HT1080 (cell line): Measurements from ENCODE around the gene FOXK1. TPM values are rescaled to one million over a fixed set of nuclear protein-coding genes. Genes with fewer than 3 reads are reported as not detected.
"Not testable (repeated sequence)": the region's sequence is repeated elsewhere in the genome, so short reads cannot be mapped to it uniquely, and the experiment has no call there.

Experiments
- DNase-seq: peaks from one replicate; pipeline ENCODE4 v3.0.0-alpha.2; 2015; ENCODE audit warnings: low read depth
- polyA plus RNA-seq, 2 experiments: library from polyadenylated mRNA; depleted of rRNA; stranded (reverse); fragments of >200 nt; gene quantifications; 2 replicates each; pipeline ENCODE4 v1.2.3, GENCODE V29; 2015
- total RNA-seq: library from RNA; depleted of rRNA; stranded (reverse); fragments of >200 nt; shearing (Covaris generic); gene quantifications from 2 replicates; pipeline ENCODE4 v1.2.3, GENCODE V29; 2014; rRNA removed

The FOXK1 gene
- 14.3 and 17.9 TPM in 2 replicates for total RNA-seq
- polyA plus RNA-seq (2015; cell fraction: cytosol; rRNA removed): 9.9 and 12.2 TPM in 2 replicates
- polyA plus RNA-seq (2015; cell fraction: nucleus; rRNA removed): 24.6 and 25.3 TPM in 2 replicates

DNA sequence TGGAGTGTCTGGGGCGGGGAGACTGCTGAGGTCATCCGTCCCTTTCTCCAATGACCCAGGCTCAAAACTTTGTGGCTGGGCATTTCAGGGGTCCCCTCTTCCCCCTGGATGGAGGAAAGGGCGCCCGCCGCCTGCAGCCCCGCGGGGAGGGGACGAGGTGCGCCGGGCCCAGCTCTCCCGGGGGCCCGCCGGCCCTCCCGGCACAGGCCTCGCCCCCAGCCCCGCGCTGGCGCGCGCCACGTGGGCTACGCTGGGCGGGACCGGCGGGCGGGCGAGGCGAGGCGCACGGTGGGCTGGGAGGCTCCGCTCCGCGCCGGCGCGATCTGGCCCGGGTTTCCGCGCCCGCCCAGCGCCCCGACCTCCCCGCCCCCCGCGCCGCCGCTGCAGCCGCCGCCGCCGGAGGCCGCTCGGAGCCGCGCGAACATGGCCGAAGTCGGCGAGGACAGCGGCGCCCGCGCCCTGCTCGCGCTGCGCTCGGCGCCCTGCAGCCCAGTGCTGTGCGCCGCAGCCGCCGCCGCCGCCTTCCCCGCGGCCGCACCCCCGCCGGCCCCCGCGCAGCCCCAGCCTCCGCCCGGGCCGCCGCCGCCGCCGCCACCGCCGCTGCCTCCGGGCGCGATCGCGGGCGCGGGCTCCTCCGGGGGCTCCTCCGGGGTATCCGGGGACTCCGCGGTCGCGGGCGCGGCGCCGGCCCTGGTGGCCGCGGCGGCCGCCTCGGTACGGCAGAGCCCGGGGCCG, at the start of gene FOXK1:
Gene FOXK1, plus strand, starts transcription at position 410 of the 735 bp plus-strand sequence. Its CDS starts 14 bp downstream, at position 424.
- no peak for DNase-seq

DNA sequence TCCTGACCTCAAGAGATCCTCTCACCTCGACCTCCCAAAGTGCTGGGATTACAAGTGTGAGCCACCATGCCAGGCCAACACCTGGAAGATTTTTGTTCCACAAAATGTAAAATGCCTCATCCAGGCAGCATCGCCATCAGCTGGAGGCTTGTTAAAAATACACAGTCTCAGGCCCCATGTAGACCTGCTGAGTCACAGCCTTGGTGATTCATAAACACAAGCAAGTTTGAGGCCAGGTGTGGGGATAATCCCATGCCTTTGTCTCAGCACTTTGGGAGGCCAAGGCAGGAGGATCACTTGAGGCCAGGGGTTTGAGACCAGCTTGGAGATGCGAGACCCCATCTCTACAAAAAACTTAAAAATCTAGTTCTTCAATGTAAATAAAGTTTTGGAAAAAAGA, 49.1 kb upstream of the FOXK1 start:
- peak; percentile 72 for DNase-seq

DNA sequence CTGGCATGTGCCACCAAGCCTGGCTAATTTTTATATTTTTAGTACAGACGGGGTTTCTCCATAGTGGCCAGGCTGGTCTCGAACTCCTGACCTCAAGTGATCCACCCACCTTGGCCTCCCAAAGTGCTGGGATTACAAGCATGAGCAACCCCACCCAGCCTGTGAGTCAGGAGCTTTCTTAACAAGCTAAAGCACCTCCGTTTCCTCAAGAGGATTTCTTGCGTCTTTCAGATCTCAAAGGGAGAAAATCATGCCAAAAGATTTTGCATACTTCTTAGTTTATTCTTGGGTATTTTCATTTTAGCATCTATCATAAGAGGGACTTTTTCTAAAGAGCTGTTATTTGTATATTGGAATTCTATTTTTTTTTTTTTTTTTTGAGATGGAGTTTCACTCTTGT, 47.9 kb upstream of the FOXK1 start:
- DNase-seq: no peak

DNA sequence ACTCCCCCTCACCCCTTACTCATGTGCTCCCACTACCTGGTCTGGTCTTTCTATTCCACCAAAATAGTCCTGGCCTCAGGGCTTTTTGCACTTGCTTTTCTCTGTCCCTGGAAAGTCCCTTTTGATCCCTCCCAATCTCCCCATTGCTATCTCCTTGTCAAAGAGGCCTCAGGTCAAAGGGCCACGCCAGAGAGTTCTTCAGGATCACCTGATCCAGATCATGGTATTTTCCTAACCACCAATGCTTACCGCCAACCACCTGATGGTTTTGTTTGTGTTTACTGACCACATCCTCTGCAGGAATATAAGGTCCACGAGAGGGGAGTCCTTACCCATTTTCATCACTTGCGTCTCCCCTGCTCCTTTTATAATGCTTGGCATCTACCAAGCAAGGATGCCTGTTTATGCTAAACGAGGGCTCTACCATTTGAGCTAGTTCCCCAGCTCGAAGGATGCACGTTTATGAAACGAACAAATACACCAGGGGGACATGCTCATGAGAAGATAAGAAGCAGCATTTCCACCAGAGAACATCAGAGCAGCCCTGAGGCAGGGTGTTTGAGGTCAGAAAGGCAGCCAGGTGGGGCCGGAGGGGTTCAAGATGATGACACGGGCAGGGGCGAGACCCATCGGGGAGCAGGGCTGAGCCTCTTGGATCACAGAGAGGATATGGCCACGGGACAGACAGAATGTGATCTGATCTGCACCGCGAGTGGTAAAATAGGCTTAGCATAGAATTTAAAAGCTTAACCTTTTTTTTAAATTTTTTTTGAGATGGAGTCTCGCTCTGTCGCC, 43.1 kb upstream of the FOXK1 start:
- no peak for DNase-seq

DNA sequence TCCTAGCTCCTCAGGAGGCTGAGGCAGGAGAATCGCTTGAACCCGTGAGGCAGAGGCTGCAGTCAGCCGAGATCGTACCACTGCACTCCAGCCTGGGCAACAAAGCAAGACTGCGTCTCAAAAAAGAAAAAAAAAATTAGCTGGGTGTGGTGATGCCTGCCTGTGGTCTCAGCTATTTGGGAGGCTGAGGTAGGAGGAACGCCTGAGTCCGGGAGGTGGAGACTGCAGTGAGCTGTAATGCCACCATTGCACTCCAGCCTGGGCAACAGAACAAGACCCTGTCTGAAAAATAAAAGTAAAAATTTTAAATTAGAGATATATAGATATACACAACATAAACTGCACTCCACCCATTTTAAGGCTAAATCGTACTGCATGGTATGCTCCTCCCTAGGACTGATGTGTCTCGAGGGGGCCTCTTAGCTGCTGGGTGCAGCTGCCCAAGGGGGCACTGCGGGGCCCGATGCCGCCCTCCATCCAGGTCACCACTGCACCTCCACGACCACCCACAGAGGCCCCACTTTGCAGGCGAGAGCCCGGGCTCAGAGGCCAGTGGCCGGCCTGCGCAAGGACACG, 40.9 kb upstream of the FOXK1 start:
- DNase-seq: no peak

DNA sequence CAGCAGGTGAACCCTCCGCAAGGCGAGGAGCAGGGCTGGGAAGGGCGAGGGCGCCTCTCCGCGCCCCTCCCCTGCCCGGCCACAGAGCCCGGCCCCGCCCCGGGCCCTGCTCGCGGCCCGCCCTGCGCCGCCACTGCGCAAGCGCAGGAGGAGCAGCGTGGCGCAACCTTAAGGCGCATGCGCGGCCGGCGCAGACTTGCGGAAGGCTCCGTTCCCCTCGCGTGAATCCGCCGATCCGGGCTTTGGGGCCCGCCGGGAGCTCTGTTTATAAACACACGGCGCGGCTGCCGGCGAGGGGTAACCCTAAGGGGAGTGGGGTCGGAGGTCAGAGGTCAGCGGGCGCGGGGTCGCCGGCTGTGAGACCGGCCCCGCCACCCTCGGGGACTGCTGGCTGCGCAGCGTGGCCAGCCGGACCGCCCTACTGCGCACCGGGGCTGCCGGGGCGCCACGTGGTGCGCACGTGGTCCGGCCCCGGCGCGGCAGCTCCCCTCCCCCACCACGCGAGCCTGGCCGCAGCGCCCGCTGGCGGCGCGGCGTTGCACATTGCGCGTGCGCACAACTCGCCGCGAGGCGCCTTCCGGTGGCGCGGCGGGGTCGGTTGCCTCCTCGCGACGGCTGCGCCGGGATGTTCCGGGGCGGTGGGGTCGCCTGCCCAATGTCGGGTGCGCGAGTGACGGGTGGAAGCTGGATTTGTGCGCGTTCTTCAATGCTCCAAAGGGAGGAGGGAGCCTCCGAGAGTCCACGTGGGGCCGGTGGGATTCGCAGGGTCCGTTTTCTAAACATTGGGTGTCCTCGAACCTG, 40.2 kb upstream of the FOXK1 start:
- DNase-seq: peak; percentile 82

DNA sequence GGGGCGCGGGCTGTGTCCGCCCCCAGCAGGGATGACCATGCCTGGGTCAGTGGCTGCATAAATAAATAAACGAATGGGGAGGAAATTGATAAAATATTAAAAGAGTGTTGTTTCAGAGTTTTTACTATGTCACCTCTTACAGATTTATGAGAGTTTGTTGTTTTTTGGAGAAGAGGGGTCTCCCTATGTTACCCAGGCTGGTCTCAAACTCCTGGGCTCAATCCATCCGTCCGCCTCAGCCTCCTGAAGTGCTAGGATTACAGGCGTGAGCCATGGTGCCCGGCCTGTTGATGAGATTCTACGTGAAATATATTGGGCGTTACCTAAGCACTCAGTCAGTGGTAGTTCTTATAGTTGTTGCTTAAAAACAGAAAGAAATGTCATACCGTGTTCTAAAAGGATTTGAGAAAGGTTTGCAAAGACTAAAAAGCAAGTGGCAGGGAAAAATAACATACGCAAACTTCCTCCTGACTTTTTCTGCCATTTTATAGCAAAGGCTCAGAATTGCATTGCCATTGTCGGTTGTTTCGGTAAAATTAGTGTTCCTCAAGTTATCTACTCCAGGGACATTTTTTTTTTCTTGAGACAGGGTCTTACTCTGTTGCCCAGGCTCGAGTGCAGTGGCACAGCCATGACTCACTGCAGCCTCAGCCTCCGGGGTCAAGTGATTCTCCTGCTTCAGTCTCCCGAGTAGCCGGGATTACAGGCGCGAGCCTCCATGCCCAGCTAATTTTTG, 39.5 kb upstream of the FOXK1 start:
- no peak for DNase-seq

DNA sequence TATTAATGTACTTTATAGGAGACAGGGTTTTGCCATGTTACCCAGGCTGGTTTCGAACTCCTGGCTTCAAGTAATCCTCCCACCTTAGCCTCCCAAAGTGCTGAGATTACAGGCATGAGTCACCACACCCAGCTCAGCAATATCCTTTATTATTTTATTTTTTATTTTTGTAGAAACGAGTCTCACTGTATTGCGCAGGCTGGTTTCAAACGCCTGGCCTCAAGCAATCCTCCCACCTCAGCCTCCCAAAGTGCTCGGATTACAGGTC, 39.0 kb upstream of the FOXK1 start:
- not testable (repeated sequence) for DNase-seq

DNA sequence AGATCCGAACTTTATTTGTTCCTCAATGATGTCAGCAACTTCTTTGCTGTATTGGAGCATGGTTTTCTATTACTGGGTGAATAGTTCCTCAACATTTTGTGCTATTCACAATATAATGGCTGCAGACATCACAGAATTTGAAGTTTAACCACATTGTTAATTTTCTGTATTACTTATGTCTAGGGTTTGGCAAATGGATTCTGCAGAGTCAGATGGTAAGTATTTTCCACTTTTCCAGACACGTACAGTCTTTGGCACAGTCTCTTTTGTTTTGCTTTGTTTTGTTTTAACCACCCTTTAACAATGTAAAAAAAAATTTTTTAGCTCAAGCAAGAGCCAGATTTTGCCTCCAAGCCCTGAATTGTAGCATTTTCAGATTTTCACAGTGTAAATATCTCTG, 36.8 kb upstream of the FOXK1 start:
- DNase-seq: no peak

DNA sequence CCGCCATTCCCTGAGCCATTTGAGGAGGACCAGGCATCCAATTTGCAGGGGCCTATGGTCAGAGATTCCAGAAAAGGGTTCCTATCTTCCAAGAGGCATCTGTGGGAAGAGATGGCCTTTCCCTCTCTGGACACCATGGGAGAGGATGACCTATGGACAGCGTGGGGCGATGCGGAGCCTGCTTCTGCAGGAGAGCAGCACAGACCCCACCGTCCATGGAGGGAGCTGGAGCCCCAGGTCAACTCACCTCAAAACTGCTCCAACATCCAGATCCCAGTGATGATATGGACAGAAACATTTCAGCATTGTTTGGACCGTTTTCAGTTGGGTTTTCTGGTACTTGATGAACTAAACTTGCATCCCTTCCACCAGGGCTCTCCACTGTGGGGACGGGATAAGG, 34.0 kb upstream of the FOXK1 start:
- DNase-seq: no peak

DNA sequence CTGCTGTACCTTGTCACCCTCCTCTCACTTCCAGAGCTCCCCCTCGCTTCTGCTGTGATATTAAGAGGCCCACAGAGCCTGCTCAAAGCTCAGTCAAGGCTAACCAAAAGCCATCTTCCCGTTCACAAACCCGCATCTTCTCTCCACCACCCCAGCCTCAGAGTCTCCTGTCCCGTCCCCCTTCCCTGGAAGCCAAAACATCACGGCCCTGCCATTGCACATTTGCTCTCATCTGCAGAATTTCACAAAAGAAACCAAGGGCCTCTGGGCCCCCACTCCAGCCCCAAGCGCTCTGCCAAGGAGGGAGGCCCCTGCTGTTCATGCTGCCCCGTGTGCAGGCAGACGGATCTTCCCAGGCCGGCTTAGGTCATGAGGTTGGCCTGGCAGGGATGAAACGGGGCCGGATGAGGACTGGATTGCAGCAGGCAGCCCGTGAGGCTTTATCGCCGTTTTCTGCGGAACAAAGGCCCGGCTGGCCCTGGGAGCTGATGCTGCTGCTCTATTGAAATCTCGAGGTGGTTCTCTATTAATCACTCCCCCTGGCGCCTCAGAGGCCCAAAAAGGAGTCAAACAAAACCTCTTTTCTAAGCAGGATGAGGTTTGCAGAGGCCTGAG, 31.6 kb upstream of the FOXK1 start:
- no peak for DNase-seq

DNA sequence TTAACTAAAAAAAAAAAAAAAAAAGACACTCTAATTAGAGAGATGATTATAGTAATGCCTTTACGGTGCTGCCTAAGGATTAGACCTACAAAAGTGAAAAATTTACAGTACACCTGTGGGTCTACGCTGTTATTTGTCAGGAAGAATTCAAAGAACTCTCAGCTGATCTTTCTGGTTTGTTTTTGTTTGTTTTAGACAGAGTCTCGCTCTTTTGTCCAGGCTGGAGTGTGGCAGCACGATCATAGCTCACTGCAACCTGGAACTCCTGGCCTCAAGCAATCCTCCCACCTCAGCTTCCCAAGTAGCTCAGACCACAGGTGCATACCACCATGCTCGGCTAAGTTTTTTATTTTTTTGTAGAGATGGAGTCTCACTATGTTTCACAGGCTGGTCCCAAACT, 28.3 kb upstream of the FOXK1 start:
- no peak for DNase-seq

DNA sequence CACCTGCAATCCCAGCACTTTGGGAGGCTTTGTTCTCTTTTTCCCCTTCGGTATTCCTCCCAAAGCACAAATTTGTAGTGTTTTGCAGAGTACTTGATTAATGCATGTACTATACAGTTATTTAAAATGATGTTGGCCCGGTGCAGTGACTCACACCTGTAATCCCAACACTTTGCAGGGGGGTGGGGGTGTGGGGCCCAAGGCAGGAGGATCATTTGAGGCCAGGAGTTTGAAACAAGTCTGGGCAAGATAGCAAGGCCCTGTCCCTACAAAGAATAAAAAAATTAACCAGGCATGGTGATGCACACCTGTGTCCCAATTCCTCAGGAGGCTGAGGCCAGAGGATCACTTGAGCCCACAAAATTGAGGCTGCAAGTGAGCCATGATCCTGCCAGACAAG, 26.8 kb upstream of the FOXK1 start:
- DNase-seq: no peak

DNA sequence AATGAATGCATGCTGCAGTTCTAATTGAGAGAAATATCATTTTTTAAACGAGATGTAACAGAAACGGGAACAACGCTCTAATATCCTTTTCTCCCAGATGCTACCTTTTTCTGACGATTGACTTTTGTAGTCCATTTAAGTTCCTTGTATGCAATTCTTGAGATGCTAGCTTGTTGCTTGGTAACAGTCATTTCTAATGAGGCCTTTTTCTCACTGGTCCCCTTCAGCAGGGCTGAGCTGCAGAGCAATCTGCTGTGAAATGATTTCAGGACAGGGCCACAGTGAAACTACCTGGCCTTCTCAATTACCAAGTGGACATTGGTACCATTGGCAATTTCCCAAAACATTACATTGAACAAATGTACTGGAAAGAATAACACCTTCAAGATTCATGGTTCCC, 26.2 kb upstream of the FOXK1 start:
- DNase-seq: no peak

DNA sequence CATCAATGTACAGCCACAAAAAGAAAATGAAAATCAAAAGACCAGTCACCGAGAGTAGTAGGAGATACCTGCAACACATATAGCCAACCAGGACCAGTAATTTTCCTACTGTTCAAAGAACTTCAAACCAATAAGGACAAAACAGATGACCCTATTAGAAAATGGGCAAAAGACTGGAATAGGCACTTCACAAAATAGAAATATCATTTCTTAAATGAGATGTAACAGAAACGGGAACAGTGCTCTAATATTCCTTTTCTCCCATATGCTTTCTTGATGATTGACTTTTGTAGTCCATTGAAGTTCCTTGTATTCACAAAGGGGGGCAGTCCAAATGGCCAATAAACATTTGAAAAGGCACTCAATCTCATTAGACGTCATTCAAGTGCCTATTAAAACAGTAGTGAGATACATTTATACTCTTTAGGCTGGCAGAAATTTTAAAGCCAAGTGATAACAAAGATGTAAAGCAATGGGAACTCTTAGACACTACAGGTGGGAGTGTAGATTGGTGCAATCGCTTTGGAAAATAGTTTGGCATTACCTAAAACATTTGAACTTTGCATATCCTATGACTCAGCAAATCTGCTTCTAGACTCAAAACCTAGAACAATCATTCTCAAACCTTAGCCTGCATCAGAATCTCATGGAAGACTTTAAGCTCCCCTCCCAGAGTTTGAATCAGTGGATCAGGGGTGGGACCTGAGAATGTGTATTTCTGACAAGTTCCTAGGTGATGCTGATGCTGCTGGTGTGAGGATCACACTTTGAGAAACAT, 24.3 kb upstream of the FOXK1 start:
- no peak for DNase-seq

DNA sequence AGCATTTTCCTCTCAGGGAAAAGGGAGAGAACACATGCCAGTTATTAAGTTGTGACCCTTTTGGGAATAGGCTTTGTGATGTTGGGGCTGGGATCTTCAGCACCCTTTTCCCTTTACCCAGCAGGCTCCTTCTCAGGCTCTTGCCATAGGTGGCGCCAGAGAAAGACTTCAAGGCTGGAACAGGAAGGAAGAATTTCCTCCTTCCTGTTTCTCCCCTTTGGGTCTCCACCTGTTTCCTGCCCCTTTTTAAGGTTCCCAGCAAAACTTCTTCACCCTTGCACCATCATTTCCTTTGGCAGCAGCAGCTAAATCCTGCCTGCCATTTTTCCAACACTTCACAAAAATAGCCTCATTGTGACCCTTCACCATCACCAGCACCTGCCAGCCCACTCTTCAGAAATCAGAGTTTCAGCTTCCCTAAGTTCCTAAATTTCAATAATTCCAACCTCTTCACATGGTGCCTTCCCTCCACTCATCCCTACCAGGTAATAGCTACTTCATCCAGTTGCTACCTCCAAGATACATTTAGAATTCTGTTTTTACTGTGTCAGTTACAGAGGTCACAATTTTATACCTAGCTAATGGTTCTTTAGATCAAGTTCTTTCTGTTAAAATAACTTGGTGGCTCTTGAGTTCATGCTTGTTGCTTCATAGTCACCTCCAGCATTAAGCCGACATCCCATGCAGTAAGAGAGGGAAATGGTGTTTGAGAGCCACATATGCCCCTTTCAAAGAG, 22.4 kb upstream of the FOXK1 start:
- DNase-seq: no peak

DNA sequence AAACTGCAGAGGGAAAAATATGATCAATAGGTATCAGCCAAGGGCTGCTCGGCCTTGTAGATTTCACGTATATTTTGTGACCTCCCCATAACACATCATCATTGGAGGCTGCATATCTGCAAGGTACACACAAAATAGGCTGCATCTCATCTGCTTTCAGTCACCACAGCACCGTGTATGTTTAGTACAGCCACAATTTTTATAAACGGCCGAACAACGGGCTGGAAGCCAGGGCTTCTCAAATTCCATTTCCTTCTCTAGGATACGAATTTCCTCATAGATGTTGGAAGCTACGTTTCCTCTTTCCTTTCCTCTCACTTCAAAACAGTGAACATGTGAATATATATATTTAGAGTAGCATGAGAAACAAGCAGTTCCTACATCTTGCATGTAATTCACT, 20.2 kb upstream of the FOXK1 start:
- no peak for DNase-seq

DNA sequence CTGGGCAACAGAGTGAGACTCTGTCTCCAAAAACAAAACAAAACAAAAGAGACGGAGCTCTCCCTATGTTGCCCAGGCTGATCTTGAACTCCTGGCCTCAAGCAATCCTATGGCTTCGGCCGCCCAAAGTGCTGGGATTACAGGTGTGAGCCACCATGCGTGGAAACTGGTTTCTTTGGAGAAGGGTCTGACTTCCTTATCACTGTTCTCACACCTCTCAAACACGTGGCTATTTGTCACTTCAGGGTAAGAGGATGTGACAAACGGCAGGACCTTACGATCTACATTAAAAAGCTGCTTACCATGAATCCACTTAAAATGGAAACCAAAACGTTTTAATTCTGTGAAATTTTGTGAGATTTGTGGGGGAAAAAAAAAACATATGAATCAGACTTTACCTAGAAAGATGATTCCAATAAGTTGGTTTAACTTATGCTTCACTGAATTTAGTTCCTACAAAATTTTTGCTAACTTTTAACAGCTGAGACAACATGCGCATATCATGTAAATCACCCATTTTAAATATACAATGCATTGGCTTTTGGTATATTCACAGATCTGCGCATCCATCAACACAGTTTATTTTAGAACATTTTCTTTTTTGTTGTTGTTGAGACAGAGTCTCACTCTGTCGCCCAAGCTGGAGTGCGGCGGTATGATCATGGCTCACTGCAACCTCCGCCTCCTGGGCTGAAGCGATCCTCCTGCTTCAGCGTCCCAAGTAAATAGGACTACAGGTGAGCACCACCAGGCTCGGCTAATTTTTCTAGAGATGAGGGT, 18.7 kb upstream of the FOXK1 start:
- no peak for DNase-seq
